ENCODE results near the gene SYTL2.

Gene SYTL2

GRCh38 chr11:85726381-85726780 lies 84.6 kb downstream of the SYTL2 start:
- Histone ChIP-seq H3K4me1 (ENCODE audit: insufficient read depth, low read length, poor library complexity, severe bottlenecking) (no peaks in the 10 kb centered on the region), H3F3A (ENCODE audit: low read depth) (no peaks in the 10 kb centered on the region), H3K36me3 (ENCODE audit: insufficient read depth, low read length) (no peaks in the 10 kb centered on the region), H2AFZ (ENCODE audit: low read length) (no peak overlapping the region), H3K4me2 (ENCODE audit: low read depth, low read length, poor library complexity, severe bottlenecking) (no peak overlapping the region), H4K20me1 (ENCODE audit: insufficient read depth, low read length, poor library complexity, severe bottlenecking) (no peaks in the 10 kb centered on the region), H3K79me2 (ENCODE audit: insufficient read depth, low read length) (no peaks in the 10 kb centered on the region), H3K9ac (ENCODE audit: low read depth, low read length, poor library complexity, severe bottlenecking) (no peak overlapping the region), H3K9me2 (replicated peaks; ENCODE audit: low read depth, low read length) (no peaks in the 10 kb centered on the region), H3K9me3 (ENCODE audit: insufficient read depth, low read depth, low read length) (no peaks in the 10 kb centered on the region), H3K27me3 (ENCODE audit: insufficient read depth, low read length, poor library complexity, severe bottlenecking) (no peaks in the 10 kb centered on the region), H3K4me3 (ENCODE audit: low read length, poor library complexity, severe bottlenecking) (no peak overlapping the region)
- no peak for TF ChIP-seq CTCF (conservative IDR thresholded peaks at IDR 0.05; ENCODE audit: low read length)
- TF ChIP-seq EZH2phosphoT487 (IDR thresholded peaks at IDR 0.05; ENCODE audit: borderline replicate concordance), result no peak

- Histone ChIP-seq H3K9me3 (ENCODE audit: insufficient read depth, low read depth, low read length) (no peaks in the 10 kb centered on the region), H3K27me3 (ENCODE audit: insufficient read depth, low read length, poor library complexity, severe bottlenecking) (no peaks in the 10 kb centered on the region), H3K36me3 (ENCODE audit: insufficient read depth, low read length) (no peaks in the 10 kb centered on the region), H3K9ac (ENCODE audit: low read depth, low read length, poor library complexity, severe bottlenecking) (no peak overlapping the region), H3K4me2 (ENCODE audit: low read depth, low read length, poor library complexity, severe bottlenecking) (no peak overlapping the region), H3F3A (ENCODE audit: low read depth) (no peaks in the 10 kb centered on the region), H3K9me2 (replicated peaks; ENCODE audit: low read depth, low read length) (no peaks in the 10 kb centered on the region), H4K20me1 (ENCODE audit: insufficient read depth, low read length, poor library complexity, severe bottlenecking) (no peaks in the 10 kb centered on the region), H3K4me3 (ENCODE audit: low read length, poor library complexity, severe bottlenecking) (no peak overlapping the region), H2AFZ (ENCODE audit: low read length) (no peak overlapping the region), H3K79me2 (ENCODE audit: insufficient read depth, low read length) (no peaks in the 10 kb centered on the region), H3K4me1 (ENCODE audit: insufficient read depth, low read length, poor library complexity, severe bottlenecking) (no peaks in the 10 kb centered on the region)
- TF ChIP-seq EZH2phosphoT487 (IDR thresholded peaks at IDR 0.05; ENCODE audit: borderline replicate concordance) (no peak), CTCF (conservative IDR thresholded peaks at IDR 0.05; ENCODE audit: low read length) (no peak)
Observed at GRCh38 chr11:85725510-85726258, 85.3 kb downstream of the SYTL2 start.

- TF ChIP-seq EZH2phosphoT487 (IDR thresholded peaks at IDR 0.05; ENCODE audit: borderline replicate concordance), result no peak
- no peak for TF ChIP-seq CTCF (conservative IDR thresholded peaks at IDR 0.05; ENCODE audit: low read length)
- no peaks in the 10 kb centered on the region for H3F3A ChIP-seq (ENCODE audit: low read depth)
- H3K27me3 ChIP-seq (ENCODE audit: insufficient read depth, low read length, poor library complexity, severe bottlenecking), result no peaks in the 10 kb centered on the region
- H3K79me2 ChIP-seq (ENCODE audit: insufficient read depth, low read length), result no peaks in the 10 kb centered on the region
- H3K4me2 ChIP-seq (ENCODE audit: low read depth, low read length, poor library complexity, severe bottlenecking), result no peak overlapping the region
- no peak overlapping the region for H3K4me3 ChIP-seq (ENCODE audit: low read length, poor library complexity, severe bottlenecking)
- no peak overlapping the region for H2AFZ ChIP-seq (ENCODE audit: low read length)
- H3K4me1 ChIP-seq (ENCODE audit: insufficient read depth, low read length, poor library complexity, severe bottlenecking), result no peaks in the 10 kb centered on the region
- H3K36me3 ChIP-seq (ENCODE audit: insufficient read depth, low read length), result no peaks in the 10 kb centered on the region
- H3K9ac ChIP-seq (ENCODE audit: low read depth, low read length, poor library complexity, severe bottlenecking), result no peak overlapping the region
- no peaks in the 10 kb centered on the region for H3K9me2 ChIP-seq (replicated peaks; ENCODE audit: low read depth, low read length)
- H4K20me1 ChIP-seq (ENCODE audit: insufficient read depth, low read length, poor library complexity, severe bottlenecking), result no peaks in the 10 kb centered on the region
- no peaks in the 10 kb centered on the region for H3K9me3 ChIP-seq (ENCODE audit: insufficient read depth, low read depth, low read length)
Observed at GRCh38 chr11:85724748-85725465, 86.0 kb downstream of the SYTL2 start.
